GM15510 (cell line): ENCODE data around the gene TTBK2.

Experiments
- POLR2A ChIP-seq: IDR thresholded peaks from 3 replicates; pipeline ENCODE4 v1.6.1; 2011; ENCODE audit warnings: borderline replicate concordance; ENCODE audit not compliant: insufficient read length; ENCODE audit errors: extremely low read depth

The TTBK2 gene

GRCh38 chr15:42920519-42921341 is at the start of gene TTBK2:
TTBK2 (minus strand) TSS chr15:42920778; CDS start chr15:42878617, 42,161 bp downstream.
- peak; percentile 76 for TF ChIP-seq POLR2A

DNA sequence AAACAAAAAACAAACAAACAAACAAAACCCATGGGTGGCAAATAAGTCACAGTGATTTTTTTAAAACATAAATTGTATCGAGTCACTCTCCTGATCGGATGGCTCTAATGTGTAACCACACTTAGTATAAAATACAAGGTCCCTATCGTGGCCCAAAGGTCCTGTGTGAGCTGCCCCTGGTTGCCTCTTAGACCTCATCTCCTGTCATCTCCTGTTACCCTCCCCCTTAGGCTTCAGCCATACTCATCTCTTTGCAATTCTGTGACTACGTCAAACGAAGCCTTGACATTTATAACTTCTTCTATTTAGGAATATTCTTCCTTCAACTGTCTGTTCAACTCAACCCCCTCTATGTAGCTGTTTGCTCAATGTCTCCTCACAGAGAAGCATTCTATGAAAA is 43.9 kb upstream of the TTBK2 start:
- TF ChIP-seq POLR2A = no peak

DNA sequence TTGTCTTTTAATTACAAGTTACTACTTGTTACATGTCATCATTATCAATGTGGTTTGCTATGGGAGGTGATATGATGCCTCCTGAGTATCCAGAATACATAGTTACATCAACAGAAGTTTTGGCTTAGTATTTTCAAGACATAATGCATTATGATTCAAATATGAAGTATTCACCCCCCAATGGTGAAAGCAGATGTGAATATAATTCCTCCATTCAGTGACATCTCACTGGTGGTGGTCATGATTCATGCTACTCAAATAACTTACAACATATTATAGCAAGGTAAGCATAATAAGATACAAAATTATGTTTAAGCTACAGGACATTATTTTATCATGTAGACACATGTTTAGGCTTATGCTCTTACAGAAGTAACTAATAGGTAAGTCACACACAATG is 34.9 kb upstream of the TTBK2 start:
- no peak for TF ChIP-seq POLR2A

- no peak for TF ChIP-seq POLR2A
Observed at GRCh38 chr15:42954291-42954690, 33.7 kb upstream of the TTBK2 start.

DNA sequence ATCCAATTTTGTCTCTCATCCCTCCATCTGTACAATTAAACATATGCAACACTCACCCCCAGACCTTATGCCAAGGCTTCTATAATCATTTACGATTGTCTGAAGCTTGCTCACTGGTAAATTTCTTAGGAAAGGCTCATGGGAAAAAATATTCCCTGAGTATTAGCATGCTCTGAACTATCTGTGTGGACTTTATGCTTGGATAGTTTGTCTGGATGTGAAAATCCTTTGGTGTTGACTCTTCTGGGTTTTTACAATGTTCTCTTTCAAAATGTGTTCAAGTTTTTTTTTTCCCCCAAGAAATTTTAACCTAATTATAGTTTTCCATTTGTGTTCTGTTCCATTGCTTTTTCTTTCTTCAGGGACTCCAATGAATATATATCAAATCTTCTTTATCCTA is 19.9 kb upstream of the TTBK2 start:
- no peak for TF ChIP-seq POLR2A

GRCh38 chr15:42939841-42940240 is 19.3 kb upstream of the TTBK2 start:
- no peak for TF ChIP-seq POLR2A

- TF ChIP-seq POLR2A = no peak
Observed at GRCh38 chr15:42937143-42937542, 16.6 kb upstream of the TTBK2 start.

- TF ChIP-seq POLR2A = no peak
Observed at GRCh38 chr15:42933886-42934667, 13.5 kb upstream of the TTBK2 start.

DNA sequence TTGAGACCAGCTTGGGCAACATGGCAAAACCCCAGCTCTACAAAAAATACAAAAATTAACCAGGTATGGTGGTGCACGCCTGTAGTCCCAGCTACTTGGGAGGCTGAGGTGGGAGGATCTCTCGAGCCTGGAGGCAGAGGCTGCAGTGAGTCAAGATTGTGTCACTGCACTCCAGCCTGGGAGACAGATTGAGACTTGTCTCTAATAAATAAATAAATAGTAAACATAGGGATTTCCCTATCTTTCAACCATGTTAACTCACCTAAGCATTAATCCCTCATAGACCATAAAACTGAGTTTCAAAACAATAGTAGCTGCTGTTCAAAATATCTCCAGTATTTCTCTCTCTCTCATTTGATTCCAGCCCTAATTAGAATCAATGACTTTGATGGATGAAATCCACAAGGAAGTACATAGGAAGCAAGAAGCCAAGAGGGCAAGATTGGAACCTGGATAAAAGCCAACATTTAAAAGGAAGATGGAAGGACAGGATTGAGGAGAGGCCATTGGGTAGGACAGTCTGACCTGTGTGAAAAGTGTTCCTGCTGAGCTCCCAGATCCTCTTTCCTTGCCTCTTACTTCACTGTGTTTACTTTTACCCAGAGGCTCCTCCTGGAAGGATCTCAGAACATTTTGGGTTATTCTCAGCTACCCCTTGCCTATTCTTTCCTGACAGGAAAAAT is 12.4 kb upstream of the TTBK2 start:
- no peak for TF ChIP-seq POLR2A

DNA sequence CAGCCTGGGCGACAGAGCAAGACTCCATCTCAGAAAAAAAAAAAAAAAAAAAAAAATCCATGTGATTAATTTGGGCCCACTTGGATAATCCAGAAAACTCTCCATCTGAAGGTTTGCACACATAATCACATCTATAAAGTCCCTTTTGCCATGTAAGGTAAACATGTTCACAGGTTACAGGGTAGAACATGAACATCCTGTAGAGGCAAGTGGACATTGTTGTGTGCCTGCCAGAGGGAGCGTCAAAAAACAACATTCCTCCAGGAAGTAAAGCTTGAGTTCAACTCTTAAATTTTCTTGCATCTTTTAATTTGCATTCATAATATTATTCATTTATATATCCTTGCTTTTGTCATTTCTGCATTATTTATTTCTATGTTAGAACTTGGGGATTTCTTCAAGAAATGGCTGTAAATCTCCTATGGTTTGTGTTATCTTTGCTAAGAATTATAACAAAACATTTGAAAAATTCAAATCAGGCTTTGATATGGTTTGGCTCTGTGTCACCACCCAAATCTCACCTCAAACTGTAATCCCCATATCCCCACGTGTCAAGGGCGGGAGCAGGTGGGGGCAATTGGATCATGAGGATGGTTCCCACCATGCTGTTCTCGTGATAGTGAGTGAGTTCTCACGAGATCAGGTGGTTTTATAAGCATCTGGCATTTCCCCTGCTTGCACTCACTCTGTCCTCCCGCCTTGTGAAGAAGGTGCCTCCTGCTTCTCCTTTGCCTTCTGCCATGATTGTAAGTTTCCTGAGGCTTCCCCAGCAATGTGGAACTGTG is 11.3 kb upstream of the TTBK2 start:
- TF ChIP-seq POLR2A = no peak

DNA sequence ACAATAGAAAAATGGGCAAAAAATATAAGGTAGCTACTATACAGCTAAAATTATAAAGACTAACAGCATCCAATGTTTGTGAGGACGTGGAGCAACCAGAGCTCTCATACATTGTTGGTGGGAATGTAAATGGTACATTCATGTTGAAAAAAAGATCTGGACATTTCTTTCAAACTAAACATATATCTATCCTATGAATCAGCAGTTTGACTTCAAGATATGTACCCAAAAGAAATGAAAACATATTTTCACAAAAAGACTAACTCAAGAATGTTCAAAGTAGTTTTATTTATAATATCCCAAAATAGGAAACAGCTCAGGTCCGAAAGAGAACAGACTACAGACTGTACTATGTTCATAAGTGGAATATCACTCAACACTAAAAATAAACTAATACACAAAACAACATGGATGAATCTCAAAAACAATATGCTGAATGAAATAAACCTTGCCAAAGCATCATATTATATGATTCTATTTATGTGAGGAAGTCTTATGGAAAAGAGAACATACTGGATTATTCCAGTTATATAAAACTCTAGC is 8.8 kb upstream of the TTBK2 start:
- no peak for TF ChIP-seq POLR2A

DNA sequence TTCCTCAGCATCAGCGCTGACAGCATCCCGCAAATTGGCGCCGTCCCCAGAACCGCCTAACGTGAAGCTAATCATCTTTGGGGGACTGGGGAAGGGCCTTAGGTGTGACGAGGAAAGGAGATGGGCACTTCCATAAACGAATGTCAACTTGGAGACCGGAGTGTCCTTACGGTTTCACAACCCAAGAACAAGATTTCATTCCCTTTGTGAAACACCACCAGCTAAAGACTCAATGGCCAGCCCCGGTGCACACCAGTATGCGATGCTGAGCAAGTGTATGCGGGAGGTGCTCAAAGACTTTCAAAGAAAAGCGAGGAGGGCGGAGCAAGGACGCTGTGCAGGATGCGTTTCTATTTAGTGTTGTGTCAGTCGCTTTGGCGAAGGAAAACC is 759 bp upstream of the TTBK2 start:
- TF ChIP-seq POLR2A = no peak

DNA sequence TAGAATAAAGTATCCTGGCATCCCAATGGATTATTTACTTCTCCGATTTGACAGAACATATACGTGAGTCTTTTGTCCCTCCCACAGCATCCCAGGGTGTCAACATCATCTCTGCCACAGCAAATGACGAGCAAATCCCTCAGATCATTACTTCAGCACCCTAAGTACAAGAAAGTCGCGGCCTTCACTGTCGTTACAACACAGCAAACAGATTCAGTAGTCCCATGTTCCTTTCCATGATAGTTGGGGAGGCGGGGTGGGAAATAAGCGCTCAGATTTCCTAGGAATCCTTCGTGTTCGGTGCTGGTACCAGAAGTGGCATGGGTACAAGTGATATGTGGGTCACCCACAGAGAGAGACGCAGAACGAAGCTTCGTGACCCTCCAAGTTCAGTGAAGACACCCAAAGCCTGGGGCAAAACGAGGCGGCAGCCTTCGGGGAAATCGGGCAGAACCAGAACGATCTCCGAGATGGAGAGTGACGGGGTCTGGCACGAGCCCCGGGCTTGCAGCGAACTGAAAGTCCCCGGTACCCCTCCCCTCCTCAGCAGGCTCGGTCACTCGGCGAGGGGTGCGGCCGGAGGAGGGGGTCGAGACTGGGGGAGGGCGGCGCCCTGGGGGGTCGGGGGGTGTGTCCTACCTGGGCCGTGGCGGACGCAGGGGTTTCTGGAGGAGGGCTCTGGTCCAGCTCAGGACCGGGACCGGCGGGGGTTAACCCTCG is 619 bp downstream of the TTBK2 start:
- TF ChIP-seq POLR2A = no peak

DNA sequence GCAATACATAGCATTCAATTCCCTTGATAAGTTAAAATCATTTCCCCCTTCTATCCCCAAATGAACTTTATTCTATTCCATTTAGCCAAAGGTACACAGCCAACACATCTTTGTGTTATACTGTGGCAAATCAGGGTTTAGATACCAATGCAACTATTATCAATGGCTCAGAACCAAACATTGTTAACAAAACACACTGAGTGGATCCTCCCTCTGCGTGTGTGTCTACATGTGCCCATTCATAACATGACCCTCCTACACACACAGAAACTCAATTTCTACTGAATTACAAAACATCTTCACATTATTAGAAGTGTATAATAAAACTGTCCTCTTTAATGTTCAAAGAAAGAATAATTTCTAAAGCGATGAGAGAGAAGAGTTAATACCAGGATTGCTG is 1.3 kb downstream of the TTBK2 start:
- TF ChIP-seq POLR2A = no peak
